Endometrium (tissue), 2 donors: ENCODE results near the gene FGF12.
"Not testable (repeated sequence)": the region's sequence is repeated elsewhere in the genome, so short reads cannot be mapped to it uniquely, and the experiment has no call there.

Source experiments
- FAIRE-seq: peaks from 2 replicates; lab custom pipeline; 2012; peaks lifted over from hg19 to GRCh38; lab: Jason Lieb, UNC
- donor health status: control.
- donor health status: control.

FGF12 gene

GRCh38 chr3:192727032-192727847 lies at the start of gene FGF12:
Gene FGF12, minus strand, starts transcription at chr3:192727541.
- FAIRE-seq: no peak

- FAIRE-seq: not testable (repeated sequence)
Observed at GRCh38 chr3:192774341-192774740, 47.0 kb upstream of the FGF12 start.

GRCh38 chr3:192772240-192772894 lies 45.0 kb upstream of the FGF12 start:
- no peak for FAIRE-seq

GRCh38 chr3:192758654-192759053 lies 31.3 kb upstream of the FGF12 start:
- no peak for FAIRE-seq

- FAIRE-seq: no peak
Observed at GRCh38 chr3:192751148-192751547, 23.8 kb upstream of the FGF12 start.

- no peak for FAIRE-seq
Observed at GRCh38 chr3:192750201-192750600, 22.9 kb upstream of the FGF12 start.

- FAIRE-seq: no peak
Observed at GRCh38 chr3:192747746-192748145, 20.4 kb upstream of the FGF12 start.

- no peak for FAIRE-seq
Observed at GRCh38 chr3:192747145-192747544, 19.8 kb upstream of the FGF12 start.

GRCh38 chr3:192745150-192745549 lies 17.8 kb upstream of the FGF12 start:
- no peak for FAIRE-seq

GRCh38 chr3:192744604-192745003 lies 17.3 kb upstream of the FGF12 start:
- not testable (repeated sequence) for FAIRE-seq

- FAIRE-seq: no peak
Observed at GRCh38 chr3:192737506-192737905, 10.2 kb upstream of the FGF12 start.

GRCh38 chr3:192731233-192731632 lies 3.9 kb upstream of the FGF12 start:
- no peak for FAIRE-seq

- no peak for FAIRE-seq
Observed at GRCh38 chr3:192726385-192726784, 956 bp downstream of the FGF12 start.

GRCh38 chr3:192719964-192720363 lies 7.4 kb downstream of the FGF12 start:
- FAIRE-seq: no peak

- FAIRE-seq: no peak
Observed at GRCh38 chr3:192718156-192718555, 9.2 kb downstream of the FGF12 start.

GRCh38 chr3:192715126-192715525 lies 12.2 kb downstream of the FGF12 start:
- FAIRE-seq: no peak

GRCh38 chr3:192711126-192711525 lies 16.2 kb downstream of the FGF12 start:
- FAIRE-seq: not testable (repeated sequence)

- FAIRE-seq: no peak
Observed at GRCh38 chr3:192710366-192710765, 17.0 kb downstream of the FGF12 start.

GRCh38 chr3:192706272-192706671 lies 21.1 kb downstream of the FGF12 start:
- FAIRE-seq: no peak

- no peak for FAIRE-seq
Observed at GRCh38 chr3:192700885-192701284, 26.5 kb downstream of the FGF12 start.

GRCh38 chr3:192696943-192697587 lies 30.3 kb downstream of the FGF12 start:
- no peak for FAIRE-seq

- no peak for FAIRE-seq
Observed at GRCh38 chr3:192687488-192688152, 39.7 kb downstream of the FGF12 start.

- no peak for FAIRE-seq
Observed at GRCh38 chr3:192685801-192686200, 41.5 kb downstream of the FGF12 start.
